Astrocyte (in vitro differentiated cells and primary cell): ENCODE results near the gene PSG6. TPM values are rescaled to one million over a fixed set of nuclear protein-coding genes. Genes with fewer than 3 reads are reported as not detected.

Source experiments
- total RNA-seq: library from RNA; stranded (reverse); gene quantifications from 2 replicates; pipeline ENCODE4 v1.2.1, GENCODE V29; 2021

The PSG6 gene
- total RNA-seq, 1 donor from 2014 or later = 0.23 TPM

Other genes starting within 250 kb of the PSG6 start
- 0.34 and 0.48 TPM in 2 replicates for gene PSG3, start 177.4 kb downstream of the PSG6 start, total RNA-seq
- gene PSG8, start 152.2 kb downstream of the PSG6 start, total RNA-seq = not detected in 2 replicates
- 0.52 and 1.0 TPM in 2 replicates for gene PSG1, start 38.2 kb downstream of the PSG6 start, total RNA-seq
- gene PSG7, start 19.3 kb upstream of the PSG6 start, total RNA-seq = not detected in 2 replicates
- 0.26 and 0.43 TPM in 2 replicates for gene PSG11, start 108.6 kb upstream of the PSG6 start, total RNA-seq
- gene PSG2, start 164.8 kb upstream of the PSG6 start, total RNA-seq = 0.31 and 0.41 TPM in 2 replicates